ENCODE measurements around the gene SUSD1. TPM values are rescaled to one million over a fixed set of nuclear protein-coding genes. Genes with fewer than 3 reads are reported as not detected.

The SUSD1 gene
- total and polyA plus RNA-seq, 8 donors = 2.6 to 14.8 (median 4.4) TPM

DNA sequence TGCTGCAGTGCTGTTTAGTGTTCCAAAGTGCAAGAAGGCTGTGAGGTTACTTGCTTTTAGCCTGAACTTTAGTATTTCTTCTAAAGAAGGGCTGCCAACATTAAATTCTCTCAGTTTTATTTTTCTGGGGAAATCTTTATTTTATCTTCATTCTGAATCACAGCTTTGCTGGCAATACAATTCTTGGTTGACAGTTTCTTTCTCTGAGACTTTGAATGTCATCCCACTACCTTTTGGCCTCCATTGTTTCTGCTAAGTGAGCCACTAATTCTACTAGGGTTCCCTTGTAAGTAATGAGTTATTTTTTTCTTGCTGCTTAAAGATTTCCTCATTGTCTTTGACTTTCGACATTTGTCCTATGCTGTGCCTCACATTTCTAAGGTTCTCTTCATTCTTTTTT lies 32.4 kb upstream of the SUSD1 start:
- 95 to 98% methylated on average over 1 of the region's 1 CpG for WGBS, 2 donors
- TF ChIP-seq, protein P1, sequence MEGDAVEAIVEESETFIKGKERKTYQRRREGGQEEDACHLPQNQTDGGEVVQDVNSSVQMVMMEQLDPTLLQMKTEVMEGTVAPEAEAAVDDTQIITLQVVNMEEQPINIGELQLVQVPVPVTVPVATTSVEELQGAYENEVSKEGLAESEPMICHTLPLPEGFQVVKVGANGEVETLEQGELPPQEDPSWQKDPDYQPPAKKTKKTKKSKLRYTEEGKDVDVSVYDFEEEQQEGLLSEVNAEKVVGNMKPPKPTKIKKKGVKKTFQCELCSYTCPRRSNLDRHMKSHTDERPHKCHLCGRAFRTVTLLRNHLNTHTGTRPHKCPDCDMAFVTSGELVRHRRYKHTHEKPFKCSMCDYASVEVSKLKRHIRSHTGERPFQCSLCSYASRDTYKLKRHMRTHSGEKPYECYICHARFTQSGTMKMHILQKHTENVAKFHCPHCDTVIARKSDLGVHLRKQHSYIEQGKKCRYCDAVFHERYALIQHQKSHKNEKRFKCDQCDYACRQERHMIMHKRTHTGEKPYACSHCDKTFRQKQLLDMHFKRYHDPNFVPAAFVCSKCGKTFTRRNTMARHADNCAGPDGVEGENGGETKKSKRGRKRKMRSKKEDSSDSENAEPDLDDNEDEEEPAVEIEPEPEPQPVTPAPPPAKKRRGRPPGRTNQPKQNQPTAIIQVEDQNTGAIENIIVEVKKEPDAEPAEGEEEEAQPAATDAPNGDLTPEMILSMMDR (IDR thresholded peaks at IDR 0.05) = no peak
- no peaks in the 10 kb centered on the region for H3K4me1 ChIP-seq
- no peak for FAIRE-seq
- no peak overlapping the region for H3K27ac ChIP-seq
- no peak overlapping the region for H3K4me3 ChIP-seq
- H3K27me3 ChIP-seq = no peaks in the 10 kb centered on the region
- DNase-seq = no peak
- no peak for ATAC-seq
- H3K9me3 ChIP-seq = peaks cover 0 to 8% (median 0%) of the 10 kb centered on the region in 4 donors
- intact Hi-C loops (cut with DNase I) = no loop called here
- H3K36me3 ChIP-seq = peaks cover 0 to 6% (median 0%) of the 10 kb centered on the region in 3 donors

DNA sequence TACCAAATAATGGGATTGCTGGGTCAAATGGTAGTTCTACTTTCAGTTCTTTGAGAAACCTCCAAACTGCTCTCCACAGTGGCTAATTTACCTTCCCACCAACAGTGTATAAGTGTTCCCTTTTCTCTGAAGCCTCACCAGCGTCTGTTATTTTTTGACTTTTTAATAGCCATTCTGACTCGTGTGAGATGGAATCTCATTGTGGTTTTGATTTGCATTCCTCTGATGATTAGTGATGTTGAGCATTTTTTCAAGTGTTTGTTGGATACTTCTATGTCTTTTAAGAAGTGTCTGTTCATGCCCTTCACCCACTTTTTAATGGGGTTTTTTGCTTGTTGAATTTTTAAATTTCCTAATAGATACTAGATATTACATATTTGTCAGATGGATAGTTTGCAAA lies 28.4 kb upstream of the SUSD1 start:
- Histone ChIP-seq H3K27me3 (no peaks in the 10 kb centered on the region), H3K27ac (no peak overlapping the region), H3K4me1 (no peaks in the 10 kb centered on the region), H3K36me3 (no peaks in the 10 kb centered on the region), H3K9me3 (peaks cover 0 to 8% (median 0%) of the 10 kb centered on the region in 4 donors), H3K4me3 (no peak overlapping the region)
- FAIRE-seq = no peak
- TF ChIP-seq, protein P1 (IDR thresholded peaks at IDR 0.05) = no peak
- intact Hi-C loops (cut with DNase I) = no loop called here
- no peak for ATAC-seq
- WGBS, 2 donors = 87 to 88% methylated on average over 2 of the region's 2 CpGs
- no peak for DNase-seq

DNA sequence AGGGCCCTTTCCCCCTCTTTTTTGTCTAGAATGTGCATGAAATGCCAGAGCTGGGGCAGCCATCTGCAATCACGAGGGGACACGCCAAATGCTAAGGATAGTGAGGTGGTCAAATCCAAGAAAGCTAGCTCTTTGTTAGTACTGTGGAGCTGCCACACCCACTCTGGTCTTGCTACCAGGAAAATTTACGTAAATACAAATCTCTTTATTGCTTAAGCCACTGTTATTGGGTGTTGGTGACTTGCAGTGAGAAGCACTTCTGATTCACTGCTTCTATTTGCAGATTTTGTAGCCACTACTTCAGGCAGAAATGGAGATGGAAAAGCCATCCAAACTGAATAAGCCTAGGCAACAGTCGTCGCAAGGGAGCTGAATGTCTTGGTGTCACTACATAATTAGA lies 25.6 kb upstream of the SUSD1 start:
- no peaks in the 10 kb centered on the region for H3K27me3 ChIP-seq
- 90 to 92% methylated on average over 5 of the region's 5 CpGs for WGBS, 2 donors
- no peak overlapping the region for H3K27ac ChIP-seq
- no peak overlapping the region for H3K4me3 ChIP-seq
- intact Hi-C loops (cut with DNase I) = no loop called here
- no peaks in the 10 kb centered on the region for H3K36me3 ChIP-seq
- TF ChIP-seq, protein P1 (IDR thresholded peaks at IDR 0.05) = no peak
- DNase-seq (no peak), ATAC-seq (no peak), FAIRE-seq (no peak)
- no peaks in the 10 kb centered on the region for H3K9me3 ChIP-seq
- no peaks in the 10 kb centered on the region for H3K4me1 ChIP-seq

- intact Hi-C loops (cut with DNase I) = no loop called here
- TF ChIP-seq, protein P1 (IDR thresholded peaks at IDR 0.05) = no peak
- WGBS, 2 donors = 67 to 73% methylated on average over 4 of the region's 4 CpGs
- DNase-seq (no peak), ATAC-seq (no peak), FAIRE-seq (no peak)
- Histone ChIP-seq H3K4me3 (no peak overlapping the region), H3K4me1 (no peaks in the 10 kb centered on the region), H3K27me3 (no peaks in the 10 kb centered on the region), H3K9me3 (no peaks in the 10 kb centered on the region), H3K36me3 (no peaks in the 10 kb centered on the region), H3K27ac (no peak overlapping the region)
Observed at GRCh38 chr9:112198646-112199045, 23.5 kb upstream of the SUSD1 start.

DNA sequence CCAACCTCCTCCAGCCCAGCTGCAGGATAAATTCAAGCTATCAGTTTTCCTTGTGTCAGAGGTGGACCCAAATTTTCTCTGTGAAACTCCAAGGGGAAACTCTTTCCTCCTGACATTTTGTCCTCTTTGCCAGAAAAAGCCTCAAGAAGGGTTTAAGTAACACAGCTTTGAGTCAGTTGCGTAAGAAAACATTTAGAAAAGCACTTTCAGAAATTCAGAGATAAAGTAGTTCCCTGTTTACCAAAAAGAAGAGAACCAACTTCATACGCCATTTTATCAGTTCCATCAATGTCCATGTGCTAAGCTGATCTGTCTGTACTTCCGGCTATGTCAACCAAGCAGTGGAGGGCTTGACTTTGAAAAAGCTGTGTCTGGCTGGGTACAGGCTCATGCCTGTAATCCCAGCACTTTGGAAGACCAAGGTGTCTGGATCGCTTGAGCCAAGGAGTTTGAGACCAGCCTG lies 19.9 kb upstream of the SUSD1 start:
- no peak for DNase-seq
- no peak overlapping the region for H3K4me3 ChIP-seq
- WGBS, 2 donors = 84 to 87% methylated on average over 4 of the region's 4 CpGs
- no peaks in the 10 kb centered on the region for H3K27me3 ChIP-seq
- no peaks in the 10 kb centered on the region for H3K9me3 ChIP-seq
- no peaks in the 10 kb centered on the region for H3K4me1 ChIP-seq
- H3K36me3 ChIP-seq = no peaks in the 10 kb centered on the region
- no peak overlapping the region for H3K27ac ChIP-seq
- TF ChIP-seq, protein P1 (IDR thresholded peaks at IDR 0.05) = no peak
- ATAC-seq = no peak
- no peak for FAIRE-seq
- intact Hi-C loops (cut with DNase I) = no loop called here
